HG02970 (cell line): Measurements from ENCODE around the gene TMEM37.

Experiments
- ATAC-seq: cut with Tn5 transposase; IDR thresholded peaks from one replicate; pipeline ENCODE4 v1.9.1; 2021; ENCODE audit warnings: mild to moderate bottlenecking, moderate library complexity, moderate number of reproducible peaks; ENCODE audit not compliant: unreplicated experiment, low FRiP score

TMEM37 gene

DNA sequence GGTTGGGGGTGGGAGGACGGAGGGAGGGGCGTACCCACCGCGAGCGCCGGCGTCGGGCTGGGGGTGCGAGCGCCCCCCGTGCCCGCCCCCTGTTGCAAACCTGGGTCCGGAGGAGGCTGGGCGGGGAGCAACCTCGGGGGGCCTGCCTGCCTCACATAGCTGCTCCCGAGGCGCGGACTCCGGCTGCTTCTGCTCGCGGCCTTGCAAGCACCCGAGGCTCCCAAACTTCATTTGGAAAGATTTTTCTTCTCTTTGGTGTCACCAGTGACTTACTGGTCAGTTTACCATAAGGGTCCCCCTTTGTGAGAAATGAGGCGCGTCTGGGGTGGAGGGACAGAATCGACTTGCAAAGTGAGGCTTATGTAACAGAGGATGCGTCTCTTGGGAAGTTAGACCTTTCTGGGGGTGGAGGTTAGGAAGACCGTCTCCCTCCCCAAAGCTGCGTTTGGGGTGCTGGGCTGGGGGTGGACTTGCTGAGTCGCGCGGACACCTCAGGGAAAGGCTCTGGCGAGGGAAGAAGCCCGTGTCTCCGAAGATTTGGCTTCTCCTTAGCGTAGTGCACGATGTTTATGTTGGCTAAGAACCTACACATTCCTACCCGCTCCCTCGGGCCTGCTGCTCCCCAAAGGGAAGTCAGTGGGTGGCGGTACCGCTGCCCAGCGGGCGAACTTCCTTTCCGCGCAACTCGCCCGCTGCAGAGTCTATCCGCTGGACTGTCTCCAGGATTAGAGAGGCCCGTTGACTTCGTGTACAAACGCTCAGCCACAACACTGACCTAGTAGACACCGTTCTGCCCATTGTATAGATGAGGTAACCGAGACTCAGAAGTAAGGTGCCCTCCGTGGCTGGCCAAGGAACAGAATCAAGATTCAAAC lies 559 bp downstream of the TMEM37 start:
- no peak for ATAC-seq

DNA sequence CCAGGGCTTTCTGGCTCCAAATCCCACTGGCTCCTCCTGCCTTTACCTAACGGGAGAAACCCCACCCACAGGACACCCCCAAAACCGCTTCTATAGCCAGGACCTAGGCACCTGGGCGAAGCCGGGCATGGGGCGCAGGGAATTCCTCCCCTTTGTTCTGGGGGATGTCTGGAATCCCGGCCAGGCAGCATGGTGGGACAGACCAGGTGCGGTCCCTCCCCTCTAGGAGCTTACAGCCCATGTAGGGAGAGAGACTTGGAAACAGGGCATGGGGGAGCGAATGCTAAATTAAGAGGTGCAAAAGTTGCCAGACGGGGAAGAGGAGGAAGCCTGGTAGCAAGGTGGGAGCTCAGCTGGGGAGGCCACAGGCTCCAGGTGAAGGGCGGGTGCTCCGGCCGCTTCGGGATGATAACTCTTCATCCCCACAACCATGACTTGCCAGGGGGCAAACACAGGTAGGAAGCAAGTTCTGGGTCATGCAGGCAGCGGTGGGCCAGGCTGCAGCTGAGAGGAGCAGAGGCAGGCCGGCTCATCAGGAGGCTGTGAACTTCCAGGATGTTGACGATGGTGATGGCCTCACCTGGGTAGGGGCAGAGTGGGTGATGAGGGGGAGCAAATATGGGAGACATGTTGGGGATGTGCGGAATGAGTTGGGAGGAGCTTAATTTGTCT lies 1.3 kb downstream of the TMEM37 start:
- ATAC-seq = no peak

DNA sequence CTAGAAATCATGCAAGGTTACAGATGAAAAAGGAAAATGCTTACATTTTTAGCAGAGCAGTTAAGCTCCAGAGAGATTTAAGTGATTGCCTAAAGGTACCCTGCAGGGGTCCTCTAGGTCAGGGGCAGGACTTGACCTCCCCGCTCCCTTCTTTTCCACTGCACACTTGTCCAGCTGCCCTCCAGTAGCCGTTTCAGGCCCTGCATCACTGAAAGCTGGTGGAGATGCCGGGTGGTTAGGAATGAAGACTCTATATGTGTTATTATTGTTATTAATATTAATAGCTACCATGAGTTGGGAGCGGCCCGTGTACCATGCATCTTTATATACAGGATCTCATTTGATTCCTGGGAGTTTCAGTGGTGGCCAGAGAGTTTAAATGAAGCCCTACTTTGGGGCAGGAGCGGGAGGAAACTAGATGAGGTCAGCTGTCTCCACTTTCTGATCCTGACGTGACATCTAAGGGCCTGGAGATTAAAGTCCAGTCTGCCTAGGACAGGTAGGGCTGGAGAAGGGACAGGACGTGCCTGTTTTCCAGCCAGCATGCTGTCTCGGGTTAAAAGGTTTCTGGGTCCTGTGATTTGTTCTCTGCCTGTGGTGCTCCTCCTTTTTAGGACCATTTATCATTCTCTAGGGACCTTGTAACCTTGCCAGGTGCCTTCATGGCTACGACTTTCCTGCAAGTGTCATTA lies 2.1 kb downstream of the TMEM37 start:
- no peak for ATAC-seq

DNA sequence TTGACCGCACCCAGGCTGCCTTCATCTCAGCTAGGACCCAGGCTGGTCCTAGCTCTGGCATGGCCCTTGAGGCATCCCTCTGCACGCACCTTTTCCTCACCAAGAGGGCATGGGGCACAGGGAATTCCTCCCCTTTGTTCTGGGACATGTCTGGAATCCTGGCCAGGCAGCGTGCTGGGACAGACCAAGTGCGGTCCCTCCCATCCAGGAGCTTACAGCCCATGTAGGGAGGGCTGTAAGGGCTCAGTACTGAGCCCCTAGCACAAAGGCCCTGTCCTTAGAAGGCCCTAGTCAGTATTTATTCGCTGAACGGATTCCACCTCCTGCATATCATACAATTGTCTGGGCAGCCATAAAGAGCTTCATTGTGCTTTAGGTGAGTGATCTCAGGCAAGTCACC lies 3.0 kb downstream of the TMEM37 start:
- no peak for ATAC-seq

DNA sequence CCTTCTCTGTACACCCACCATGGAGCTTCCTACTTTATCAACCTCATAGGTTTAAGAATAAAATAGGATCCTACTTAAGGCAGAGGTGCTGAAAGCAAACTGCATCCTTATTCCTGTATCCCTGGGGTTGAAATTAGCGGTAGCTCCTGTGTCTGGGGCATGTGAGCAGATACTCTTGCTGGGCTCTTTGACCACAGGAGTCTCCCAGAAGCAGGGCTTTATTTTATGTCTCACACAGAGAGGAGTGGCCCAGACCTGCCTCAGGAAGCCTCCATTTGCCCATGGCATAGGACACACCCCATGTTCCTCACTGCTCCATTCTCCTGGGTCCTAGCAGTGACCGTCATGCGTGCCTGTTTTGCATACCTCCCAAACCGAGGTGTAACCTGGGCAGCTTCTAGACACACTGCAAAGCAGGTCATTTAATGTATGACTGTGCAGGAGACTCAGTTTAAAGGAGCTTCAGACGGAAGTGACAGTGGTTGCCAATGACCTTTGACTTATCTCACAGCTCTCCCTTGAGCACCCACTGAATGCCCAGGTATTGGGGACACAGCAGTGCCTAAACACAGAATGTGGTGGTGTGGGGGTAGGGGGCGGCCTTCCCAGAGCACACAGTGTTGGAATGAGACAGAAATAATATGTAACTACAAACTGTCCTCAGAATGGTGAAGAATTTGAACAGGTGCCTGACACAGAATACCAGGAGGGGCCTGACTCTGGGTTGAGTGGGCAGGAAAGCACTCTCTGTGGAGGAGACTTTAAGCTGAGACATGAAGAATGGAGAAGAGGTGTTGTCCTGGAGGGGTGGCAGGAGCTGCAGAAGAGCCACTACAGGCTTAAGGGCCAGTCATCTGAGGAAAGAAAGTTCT lies 3.7 kb downstream of the TMEM37 start:
- no peak for ATAC-seq

DNA sequence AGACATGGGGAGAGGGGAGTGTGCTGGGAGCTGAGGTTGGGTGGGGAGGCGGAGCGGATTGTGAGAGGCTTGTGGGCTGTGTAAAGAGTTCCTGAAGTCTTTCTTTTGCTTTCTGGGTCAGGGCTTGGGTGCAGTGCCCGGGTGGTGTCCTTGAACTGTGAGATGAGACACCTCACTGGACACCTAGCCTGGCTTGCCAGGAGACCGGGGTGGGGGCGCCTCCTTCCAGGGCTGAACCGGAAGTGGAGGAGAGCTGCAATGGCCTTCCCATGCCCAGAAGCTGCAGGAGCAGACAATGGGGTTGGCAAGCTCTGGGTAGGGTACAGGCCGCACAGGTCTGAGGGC lies 4.3 kb downstream of the TMEM37 start:
- ATAC-seq = no peak

DNA sequence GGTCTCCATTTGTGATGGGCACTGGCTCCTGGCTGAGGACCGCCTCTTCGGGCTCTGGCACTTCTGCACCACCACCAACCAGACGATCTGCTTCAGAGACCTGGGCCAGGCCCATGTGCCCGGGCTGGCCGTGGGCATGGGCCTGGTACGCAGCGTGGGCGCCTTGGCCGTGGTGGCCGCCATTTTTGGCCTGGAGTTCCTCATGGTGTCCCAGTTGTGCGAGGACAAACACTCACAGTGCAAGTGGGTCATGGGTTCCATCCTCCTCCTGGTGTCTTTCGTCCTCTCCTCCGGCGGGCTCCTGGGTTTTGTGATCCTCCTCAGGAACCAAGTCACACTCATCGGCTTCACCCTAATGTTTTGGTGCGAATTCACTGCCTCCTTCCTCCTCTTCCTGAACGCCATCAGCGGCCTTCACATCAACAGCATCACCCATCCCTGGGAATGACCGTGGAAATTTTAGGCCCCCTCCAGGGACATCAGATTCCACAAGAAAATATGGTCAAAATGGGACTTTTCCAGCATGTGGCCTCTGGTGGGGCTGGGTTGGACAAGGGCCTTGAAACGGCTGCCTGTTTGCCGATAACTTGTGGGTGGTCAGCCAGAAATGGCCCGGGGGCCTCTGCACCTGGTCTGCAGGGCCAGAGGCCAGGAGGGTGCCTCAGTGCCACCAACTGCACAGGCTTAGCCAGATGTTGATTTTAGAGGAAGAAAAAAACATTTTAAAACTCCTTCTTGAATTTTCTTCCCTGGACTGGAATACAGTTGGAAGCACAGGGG lies 5.5 kb downstream of the TMEM37 start:
- ATAC-seq = no peak

DNA sequence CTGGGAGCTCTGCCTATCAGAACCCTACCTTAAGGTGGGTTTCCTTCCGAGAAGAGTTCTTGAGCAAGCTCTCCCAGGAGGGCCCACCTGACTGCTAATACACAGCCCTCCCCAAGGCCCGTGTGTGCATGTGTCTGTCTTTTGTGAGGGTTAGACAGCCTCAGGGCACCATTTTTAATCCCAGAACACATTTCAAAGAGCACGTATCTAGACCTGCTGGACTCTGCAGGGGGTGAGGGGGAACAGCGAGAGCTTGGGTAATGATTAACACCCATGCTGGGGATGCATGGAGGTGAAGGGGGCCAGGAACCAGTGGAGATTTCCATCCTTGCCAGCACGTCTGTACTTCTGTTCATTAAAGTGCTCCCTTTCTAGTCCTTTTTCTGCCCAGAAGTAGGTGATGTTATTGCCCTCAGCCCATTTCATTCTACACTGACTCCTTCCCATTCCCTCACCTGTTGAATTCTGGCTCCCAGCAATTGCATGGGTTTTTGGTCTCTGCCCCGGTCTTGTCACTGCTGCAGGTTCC lies 6.5 kb downstream of the TMEM37 start:
- no peak for ATAC-seq

DNA sequence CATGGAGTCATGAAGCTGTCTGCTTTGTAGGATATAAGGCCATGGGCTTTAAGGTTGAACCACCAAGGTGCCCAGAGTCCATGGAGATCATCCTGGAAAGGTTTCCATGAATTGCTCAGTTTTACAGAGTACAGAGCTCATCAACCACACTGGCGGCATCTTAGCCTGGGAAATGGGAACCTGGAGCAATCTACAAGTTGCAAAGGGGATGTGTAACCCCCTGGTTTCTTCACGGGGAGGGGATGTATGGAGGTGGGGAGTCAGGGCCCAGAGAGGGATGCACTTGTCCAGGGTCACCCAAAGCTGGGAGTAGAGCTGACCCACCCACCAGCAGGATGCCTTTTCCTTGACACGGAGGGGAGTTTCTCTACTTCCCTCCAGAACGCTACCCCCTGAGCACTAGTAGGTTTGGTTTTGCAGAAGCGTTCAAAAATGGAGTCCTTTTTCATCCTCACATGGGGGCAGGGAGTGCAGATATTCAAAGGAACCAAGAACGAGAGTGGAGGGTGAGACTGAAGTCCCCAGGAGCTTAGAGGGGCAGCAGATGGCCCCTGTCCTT lies 7.2 kb downstream of the TMEM37 start:
- ATAC-seq = no peak

DNA sequence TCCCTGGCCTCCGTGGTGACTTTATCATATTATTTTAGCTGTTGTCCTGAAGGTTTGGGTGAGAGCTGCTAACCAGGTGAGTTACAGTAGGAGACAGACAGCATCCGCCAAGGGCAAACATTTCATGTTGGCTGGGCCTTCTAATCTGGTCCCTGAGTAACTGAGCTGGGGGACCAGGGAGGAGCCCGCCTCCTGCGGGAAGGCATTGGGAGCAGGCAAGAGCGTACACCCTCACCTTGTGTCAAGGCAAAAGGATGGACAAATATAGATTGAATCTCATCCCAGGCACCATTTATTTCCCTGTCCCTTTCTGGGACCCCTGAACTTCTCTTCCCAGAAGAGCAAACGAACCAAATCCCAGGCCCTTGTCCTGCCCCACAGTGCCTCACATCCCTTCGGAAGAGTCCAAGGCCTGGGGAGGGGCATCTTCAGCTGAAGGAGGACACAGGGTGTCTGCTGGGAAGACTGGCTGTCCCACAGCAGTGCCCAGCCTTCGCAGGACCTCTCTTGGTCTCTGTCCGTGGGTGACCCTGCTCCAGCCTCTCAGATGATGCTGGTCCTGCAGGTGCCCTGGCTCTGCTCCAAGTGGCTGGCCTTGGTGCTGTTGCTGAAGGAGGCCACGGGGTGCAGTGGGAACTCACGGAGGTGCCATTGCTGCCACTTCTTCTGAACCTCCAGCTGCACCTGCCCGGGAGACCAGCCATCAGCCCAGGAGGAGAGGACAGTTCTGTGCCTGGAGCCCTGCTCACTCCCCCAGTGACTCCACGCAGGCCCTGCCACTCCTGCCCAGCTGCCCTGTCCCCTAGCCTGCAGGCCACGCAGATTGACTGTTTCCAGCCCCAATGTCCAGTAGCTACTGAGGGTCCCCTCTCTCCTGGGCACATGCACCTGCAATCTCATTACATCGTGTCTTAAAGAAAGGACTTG lies 8.2 kb downstream of the TMEM37 start:
- no peak for ATAC-seq

DNA sequence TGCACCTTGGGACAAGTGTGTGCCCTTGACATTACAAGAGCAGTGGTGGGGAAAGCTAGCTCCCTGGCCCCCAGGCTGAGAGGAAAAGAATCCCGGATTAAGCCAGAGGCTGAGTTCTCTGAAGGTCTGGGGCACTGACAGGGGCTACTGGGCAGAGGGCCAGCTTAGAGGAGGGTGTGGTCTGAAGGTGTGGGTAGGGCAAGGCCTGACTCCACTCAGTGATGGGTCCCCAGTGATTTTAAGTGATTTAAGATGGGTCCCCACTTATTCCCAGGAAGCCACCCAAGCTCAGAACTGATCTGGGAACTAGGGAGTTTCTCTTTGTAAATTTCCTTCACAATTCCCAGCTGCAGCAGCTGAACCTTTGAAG lies 8.8 kb downstream of the TMEM37 start:
- no peak for ATAC-seq

DNA sequence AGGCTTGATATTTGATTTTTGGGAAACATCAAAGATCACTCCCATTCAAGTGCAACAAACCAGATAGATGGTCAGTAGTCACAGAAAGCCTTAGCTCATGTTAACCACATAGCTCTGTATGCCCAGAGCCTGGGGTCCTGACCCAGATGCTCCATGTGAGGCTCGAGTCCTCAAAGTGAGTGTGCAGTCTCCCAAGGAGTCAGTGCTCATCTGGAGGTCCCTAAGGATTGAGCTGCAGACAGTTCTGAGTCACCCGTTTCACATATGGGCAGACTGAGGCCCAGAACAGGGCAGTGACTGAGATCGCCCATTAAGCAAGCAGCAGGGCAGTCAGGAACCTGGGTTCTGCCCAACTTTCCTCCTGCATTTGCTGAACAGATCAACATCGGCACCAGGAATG lies 9.2 kb downstream of the TMEM37 start:
- no peak for ATAC-seq

DNA sequence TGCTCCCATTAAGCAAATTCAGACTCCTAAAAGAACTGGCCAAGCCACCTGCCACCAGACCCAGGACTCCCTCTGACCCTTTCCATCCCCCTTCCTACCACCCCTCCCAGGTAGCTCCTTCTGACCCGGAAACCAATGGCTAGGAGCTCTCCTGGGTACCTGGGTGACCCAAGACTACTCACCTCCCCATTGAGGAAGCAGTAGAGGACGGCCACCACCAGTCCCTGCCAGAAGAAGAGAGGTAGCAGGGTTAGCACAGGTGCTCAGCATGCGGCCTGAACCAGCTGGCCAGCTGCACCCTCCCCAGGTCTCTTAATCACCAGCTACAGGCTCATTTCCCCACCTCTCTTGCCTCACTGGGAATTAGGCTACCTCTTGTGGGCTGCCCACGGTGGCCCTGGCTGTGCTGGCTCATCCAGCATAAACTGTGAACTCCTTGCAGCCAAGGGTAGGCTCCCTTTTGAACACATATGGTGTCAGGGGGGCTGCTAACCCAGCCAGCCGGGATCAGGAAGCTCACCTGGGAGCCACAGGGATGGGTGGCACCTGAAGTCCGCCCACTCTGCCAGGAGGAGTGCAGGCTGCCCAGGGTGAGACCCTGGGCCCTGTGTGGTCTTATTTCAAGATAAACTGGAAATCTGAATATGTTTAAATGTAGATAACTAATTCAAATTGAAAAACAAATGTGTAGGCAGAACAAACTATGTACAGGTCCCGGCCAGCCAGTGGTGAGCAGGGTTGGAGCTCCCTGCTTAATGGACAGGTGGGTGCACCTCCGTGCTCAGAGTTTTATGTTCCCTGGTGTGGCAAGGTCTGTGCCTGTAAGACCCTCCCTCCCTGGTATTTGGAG lies 9.9 kb downstream of the TMEM37 start:
- no peak for ATAC-seq

DNA sequence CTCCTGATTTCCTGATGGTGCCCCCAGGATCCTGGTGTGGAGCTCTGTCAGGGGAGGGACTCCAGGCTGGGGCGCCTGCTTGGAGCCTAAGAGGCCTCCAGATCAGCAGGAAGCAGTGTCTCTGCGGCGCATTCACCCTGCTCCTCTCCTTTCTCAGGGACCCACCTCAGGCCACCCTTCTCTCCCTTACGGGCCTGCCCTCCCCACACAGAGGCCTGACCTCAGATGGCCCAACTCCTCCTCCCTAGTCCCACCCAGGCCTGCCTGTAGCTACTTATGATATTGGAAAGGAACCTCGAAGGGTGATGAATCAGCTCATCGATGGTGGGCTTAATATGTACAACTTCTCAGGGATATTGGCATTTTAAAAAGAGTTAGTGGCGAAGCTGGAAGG lies 10.6 kb downstream of the TMEM37 start:
- ATAC-seq = no peak

DNA sequence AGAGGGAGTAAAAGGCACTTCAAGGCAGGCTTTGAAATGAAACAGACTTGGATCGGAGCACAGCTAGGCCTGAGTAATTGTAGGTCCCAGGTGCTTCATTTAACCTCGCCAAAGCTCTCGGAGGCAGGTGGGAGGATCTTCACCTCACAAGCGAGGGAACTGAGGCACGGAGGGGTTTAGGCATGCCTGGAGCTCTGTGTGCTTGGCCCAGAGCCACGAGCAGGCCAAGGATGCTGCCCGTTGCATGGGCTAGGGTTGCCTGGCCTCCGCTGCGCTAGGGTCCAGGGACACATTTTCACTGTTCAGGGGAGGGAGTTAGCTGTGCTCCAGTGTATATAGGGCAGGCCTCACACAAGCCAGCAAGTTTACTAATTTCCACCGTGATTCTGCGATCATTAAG lies 11.2 kb downstream of the TMEM37 start:
- ATAC-seq = no peak

DNA sequence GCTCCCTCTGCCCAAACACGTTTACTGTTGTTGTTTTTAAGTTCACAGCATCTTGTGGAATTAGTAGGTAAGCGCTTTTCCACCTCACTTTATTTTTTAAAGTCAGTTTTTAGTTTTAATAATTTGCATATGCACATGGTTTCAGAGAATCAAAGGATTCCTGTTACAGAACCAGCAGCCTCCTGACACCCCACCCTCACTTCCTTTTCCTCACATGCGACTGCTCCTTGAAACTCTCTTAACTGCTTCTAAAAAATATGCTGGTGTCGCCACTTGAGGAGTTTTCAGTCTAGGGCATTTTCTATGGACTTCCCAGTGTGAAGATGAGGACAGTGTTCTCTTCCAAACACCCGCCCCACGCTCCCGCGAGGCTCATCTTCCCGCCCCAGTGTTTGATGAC lies 14.4 kb downstream of the TMEM37 start:
- ATAC-seq = no peak

DNA sequence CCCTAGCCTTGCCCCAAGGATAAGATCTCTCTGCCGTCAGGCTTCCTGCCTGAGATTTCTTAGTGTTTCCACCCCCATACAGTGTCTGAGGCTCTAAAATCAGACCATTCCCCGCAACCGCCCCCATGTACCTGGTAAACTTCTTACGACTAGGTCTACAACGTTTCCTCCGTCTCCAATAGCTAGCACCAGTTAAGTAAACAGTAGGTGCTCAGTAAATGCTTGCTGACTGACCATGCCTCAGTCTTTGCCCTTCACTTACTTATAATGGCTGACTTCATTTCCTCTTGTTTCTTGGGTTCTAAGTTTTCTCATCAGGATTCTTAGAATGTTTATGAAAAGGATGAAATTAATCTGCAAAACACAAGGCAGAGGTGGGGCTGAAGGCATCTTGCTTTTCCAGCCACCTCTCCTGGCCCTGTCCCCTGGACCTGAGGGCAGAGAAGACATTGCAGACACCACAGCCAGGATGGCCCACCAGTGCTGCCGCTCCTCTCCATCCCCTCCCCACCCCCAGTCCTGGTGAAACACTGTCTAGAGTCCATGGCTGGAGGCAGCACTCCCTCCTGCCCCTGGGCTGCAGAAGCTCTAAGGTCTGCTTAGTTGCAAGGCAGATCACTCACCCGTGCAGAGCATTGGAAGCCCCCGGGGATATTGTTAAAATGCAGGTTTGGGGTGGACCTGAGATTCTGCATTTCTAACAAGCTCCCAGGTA lies 16.9 kb downstream of the TMEM37 start:
- no peak for ATAC-seq
